SK-N-MC (cell line): Measurements from ENCODE around the gene GPR17.

Experiments
- EZH2 ChIP-seq: fragments of 200-600 bp; sonication (generic); IDR thresholded peaks from one replicate; pipeline ENCODE4 v1.6.1; 2017; ENCODE audit warnings: antibody characterized with exemption
- FOXP2 ChIP-seq: optimal IDR thresholded peaks from 2 replicates; pipeline ENCODE3; 2011; ENCODE audit warnings: mild to moderate bottlenecking, moderate library complexity; ENCODE audit not compliant: insufficient read depth; ENCODE audit errors: extremely low read length, control extremely low read depth
- POLR2AphosphoS5 ChIP-seq: IDR thresholded peaks from 2 replicates; pipeline ENCODE4 v1.6.1; 2012; ENCODE audit warnings: mild to moderate bottlenecking, low read depth, low read length, borderline replicate concordance

- TF ChIP-seq EZH2: no peak
- TF ChIP-seq POLR2AphosphoS5: no peak
- no peak for TF ChIP-seq FOXP2
Measured at GRCh38 chr2:127678991-127679390, 33.0 kb downstream of the GPR17 start.
